Measurements from ENCODE around the gene WNT8B. TPM values are rescaled to one million over a fixed set of nuclear protein-coding genes. Genes with fewer than 3 reads are reported as not detected.

WNT8B gene
- total and polyA plus RNA-seq, 9 of the 15 experiments (the other 6 are each of a cell fraction or from before 2014, with no cell fraction given) = not detected

DNA sequence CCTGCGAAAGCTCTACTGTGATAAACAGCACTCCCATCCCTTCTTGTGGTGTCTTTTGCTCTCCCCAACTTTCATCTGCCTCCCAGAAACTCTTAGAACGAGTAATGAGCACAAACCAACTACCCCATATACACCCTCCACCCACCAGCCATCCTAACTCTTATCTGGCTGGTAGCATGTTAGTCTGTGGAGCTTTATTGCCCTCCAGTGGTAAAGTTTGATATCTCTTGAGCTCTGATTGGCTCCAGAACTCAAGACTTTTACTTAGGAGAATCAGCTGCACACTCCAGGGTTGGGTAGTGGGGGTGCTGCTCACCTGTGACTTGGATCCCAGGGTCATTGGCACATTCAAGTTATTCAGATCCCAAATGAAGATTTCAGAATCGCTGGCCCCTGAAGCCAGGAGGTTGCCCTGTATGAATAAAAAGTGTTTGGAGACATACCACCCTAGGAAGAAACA, 45.9 kb downstream of the WNT8B start (continued):
- TF ChIP-seq, protein P1, sequence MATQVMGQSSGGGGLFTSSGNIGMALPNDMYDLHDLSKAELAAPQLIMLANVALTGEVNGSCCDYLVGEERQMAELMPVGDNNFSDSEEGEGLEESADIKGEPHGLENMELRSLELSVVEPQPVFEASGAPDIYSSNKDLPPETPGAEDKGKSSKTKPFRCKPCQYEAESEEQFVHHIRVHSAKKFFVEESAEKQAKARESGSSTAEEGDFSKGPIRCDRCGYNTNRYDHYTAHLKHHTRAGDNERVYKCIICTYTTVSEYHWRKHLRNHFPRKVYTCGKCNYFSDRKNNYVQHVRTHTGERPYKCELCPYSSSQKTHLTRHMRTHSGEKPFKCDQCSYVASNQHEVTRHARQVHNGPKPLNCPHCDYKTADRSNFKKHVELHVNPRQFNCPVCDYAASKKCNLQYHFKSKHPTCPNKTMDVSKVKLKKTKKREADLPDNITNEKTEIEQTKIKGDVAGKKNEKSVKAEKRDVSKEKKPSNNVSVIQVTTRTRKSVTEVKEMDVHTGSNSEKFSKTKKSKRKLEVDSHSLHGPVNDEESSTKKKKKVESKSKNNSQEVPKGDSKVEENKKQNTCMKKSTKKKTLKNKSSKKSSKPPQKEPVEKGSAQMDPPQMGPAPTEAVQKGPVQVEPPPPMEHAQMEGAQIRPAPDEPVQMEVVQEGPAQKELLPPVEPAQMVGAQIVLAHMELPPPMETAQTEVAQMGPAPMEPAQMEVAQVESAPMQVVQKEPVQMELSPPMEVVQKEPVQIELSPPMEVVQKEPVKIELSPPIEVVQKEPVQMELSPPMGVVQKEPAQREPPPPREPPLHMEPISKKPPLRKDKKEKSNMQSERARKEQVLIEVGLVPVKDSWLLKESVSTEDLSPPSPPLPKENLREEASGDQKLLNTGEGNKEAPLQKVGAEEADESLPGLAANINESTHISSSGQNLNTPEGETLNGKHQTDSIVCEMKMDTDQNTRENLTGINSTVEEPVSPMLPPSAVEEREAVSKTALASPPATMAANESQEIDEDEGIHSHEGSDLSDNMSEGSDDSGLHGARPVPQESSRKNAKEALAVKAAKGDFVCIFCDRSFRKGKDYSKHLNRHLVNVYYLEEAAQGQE (IDR thresholded peaks at IDR 0.05; ENCODE audit: borderline replicate concordance) = peak; percentile 51; the same call in 1 of the 2 replicates
- TF ChIP-seq, protein P1 (CRISPR knock-in tag; IDR thresholded peaks at IDR 0.05; ENCODE audit: low read depth) = no peak
- 0 out of 2 replicates have a peak, but pooled peaks have one; percentile 29 for TF ChIP-seq EGR1 (conservative IDR thresholded peaks at IDR 0.05)
- no peak for TF ChIP-seq ZNF224 (CRISPR knock-in tag; IDR thresholded peaks at IDR 0.05)
- peak; percentile 69 for TF ChIP-seq SMC3 (conservative IDR thresholded peaks at IDR 0.05; ENCODE audit: insufficient read depth, low read depth, low read length)
- no peak for TF ChIP-seq TCF7 (IDR thresholded peaks at IDR 0.05; ENCODE audit: borderline replicate concordance)
- peak; percentile 65 to 80 for TF ChIP-seq RAD21 (CRISPR knock-in tag; conservative IDR thresholded peaks at IDR 0.05 in 1 of 2, IDR thresholded peaks at IDR 0.05 in 1 of 2)
- TF ChIP-seq, protein P2, sequence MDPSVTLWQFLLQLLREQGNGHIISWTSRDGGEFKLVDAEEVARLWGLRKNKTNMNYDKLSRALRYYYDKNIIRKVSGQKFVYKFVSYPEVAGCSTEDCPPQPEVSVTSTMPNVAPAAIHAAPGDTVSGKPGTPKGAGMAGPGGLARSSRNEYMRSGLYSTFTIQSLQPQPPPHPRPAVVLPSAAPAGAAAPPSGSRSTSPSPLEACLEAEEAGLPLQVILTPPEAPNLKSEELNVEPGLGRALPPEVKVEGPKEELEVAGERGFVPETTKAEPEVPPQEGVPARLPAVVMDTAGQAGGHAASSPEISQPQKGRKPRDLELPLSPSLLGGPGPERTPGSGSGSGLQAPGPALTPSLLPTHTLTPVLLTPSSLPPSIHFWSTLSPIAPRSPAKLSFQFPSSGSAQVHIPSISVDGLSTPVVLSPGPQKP (CRISPR knock-in tag; IDR thresholded peaks at IDR 0.05) = no peak
- TF ChIP-seq, protein P3, sequence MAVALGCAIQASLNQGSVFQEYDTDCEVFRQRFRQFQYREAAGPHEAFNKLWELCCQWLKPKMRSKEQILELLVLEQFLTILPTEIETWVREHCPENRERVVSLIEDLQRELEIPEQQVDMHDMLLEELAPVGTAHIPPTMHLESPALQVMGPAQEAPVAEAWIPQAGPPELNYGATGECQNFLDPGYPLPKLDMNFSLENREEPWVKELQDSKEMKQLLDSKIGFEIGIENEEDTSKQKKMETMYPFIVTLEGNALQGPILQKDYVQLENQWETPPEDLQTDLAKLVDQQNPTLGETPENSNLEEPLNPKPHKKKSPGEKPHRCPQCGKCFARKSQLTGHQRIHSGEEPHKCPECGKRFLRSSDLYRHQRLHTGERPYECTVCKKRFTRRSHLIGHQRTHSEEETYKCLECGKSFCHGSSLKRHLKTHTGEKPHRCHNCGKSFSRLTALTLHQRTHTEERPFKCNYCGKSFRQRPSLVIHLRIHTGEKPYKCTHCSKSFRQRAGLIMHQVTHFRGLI (CRISPR knock-in tag; IDR thresholded peaks at IDR 0.05) = no peak
- TF ChIP-seq NR2C1 (IDR thresholded peaks at IDR 0.05) = no peak
- TF ChIP-seq NR2C1 (tag; IDR thresholded peaks at IDR 0.05) = no peak
- TF ChIP-seq FOXJ2 (tag; IDR thresholded peaks at IDR 0.05) = no peak
- TF ChIP-seq ATF6 (CRISPR knock-in tag; IDR thresholded peaks at IDR 0.05) = no peak
- no peak for TF ChIP-seq USF2 (CRISPR knock-in tag; IDR thresholded peaks at IDR 0.05)
- no peak for TF ChIP-seq EZH2 (IDR thresholded peaks at IDR 0.05; ENCODE audit: borderline replicate concordance, low read depth, low read length)
